Measurements from ENCODE around the gene UCP3.

UCP3 gene

DNA sequence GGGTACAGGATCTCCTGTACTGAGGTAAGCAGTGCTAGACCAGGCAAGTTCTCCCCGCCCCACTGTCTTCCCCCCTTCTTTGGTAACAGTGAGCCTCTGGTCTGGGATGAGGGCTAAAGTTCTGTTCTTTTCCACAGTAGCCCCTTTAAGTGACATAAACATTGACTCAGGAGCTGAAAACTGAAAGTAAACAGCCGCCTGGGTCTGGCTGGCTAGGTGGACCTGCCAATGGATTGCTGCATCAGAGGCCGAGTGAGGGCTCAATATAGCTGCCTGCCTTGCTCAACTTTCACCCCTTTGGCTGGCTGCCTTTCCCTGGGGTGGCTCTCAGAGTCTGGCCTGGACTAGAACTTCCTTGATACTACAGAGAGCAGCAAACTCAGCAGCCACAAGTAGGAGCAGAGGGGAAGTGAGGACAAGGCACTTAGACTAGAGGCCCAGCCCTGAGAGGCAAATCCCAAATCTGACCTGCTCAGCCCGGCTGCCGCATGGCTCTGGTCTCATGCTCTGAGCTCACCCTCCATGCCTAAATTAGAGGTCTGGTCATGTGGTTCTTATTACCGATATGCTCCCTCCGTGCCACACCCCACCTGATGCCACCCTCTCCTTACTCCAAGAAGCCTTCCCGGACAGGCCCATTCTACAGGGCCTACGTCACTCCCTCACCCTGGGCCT lies 9.6 kb upstream of the UCP3 start:
- in situ Hi-C loops (cut with MboI; ENCODE audit: low sequenced_read_pairs) = no loop called here

DNA sequence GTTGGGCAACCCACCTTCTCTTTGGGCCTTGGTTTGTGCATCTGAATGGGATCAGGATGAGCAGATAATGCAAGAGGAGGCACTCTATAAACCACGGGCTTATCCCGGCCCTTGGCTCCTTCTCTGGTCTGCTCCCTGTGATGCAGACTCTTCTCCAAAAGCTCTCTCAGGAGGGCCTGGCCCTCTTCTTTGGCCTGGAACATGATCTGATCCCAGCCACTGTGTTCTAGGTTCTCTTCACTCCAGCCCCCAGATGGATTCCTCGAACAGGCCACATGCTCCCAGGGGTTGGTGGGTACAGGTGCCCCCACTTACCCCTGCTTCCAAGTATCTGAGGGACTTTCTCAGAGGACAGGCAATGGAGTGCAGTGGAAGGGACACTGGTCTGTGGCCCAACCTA lies 8.7 kb upstream of the UCP3 start:
- in situ Hi-C loops (cut with MboI; ENCODE audit: low sequenced_read_pairs) = no loop called here

DNA sequence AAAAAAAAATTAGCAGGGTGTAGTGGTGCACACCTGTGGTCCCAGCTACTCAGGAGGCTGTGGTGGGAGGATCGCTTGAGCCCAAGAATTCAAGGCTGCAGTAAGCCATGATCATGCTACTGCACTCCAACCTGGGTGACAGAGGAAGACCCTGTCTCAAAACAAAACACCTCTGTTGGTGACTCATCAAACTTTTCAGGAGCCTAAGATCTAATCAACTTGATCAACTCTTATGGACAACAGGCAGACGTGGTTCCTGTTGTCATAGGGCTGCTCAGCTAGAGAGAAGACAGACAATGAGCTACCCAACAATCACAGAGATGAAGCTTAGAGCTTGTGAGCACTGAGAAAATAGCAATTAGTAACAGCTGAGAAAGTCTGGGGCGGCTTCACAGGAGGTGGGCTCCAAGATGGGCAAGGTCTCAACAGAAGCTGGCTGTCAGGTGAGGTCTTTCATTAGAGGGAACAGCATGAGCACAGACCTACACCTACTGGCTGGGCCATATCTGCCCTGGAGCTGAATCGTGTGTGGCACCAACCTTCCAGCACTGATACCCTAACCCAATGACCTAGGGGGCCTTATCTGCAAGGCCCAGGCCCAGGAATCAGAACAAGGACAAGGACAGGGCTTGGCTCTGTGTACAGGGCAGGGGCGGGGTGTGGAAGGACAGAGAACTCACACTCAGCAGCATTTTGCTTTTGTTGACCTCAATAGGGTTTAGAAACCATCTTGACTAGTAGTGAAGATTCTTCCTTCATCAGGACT lies 7.2 kb upstream of the UCP3 start:
- in situ Hi-C loops (cut with MboI; ENCODE audit: low sequenced_read_pairs) = no loop called here

DNA sequence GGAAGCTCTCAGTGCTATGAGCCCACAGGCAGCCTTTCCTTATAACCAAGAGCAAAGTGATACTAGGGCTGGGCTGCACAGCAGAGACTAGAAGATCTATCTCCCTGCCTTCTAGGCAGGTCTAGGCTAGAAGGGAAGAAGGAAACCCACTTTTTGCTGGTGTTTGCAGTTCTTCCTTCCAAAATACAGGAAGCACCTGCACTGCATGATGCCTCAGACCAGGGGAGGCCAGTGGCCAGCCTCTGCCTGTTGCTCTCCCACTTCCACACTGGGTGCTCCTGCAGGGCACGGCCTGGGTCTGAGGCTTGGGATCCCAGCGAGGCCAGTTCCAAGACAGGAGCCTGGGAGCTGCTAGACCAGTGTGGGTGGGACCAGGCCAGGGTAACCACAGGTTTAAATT lies 6.0 kb upstream of the UCP3 start:
- in situ Hi-C loops (cut with MboI; ENCODE audit: low sequenced_read_pairs) = no loop called here

DNA sequence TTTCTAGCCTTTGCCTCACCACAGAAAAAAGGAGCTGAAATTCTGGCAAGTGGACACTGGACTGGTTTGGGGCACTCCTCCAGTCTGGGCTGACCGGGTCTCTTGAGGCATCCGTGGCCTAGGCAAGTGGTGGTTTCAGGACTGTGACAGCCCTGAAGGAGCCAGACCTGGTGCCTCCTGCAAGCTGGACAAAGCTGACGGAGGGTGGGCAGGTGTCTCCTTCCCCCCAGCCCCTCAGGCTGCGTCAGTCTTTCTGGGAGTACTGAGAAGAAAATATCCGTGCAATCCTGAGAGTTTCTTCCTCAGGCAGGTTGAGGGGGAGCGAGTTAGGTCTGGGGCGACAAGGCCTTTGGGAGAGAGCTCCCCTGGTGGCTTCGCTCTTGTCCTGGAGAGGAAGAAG lies 4.3 kb upstream of the UCP3 start:
- in situ Hi-C loops (cut with MboI; ENCODE audit: low sequenced_read_pairs) = no loop called here

DNA sequence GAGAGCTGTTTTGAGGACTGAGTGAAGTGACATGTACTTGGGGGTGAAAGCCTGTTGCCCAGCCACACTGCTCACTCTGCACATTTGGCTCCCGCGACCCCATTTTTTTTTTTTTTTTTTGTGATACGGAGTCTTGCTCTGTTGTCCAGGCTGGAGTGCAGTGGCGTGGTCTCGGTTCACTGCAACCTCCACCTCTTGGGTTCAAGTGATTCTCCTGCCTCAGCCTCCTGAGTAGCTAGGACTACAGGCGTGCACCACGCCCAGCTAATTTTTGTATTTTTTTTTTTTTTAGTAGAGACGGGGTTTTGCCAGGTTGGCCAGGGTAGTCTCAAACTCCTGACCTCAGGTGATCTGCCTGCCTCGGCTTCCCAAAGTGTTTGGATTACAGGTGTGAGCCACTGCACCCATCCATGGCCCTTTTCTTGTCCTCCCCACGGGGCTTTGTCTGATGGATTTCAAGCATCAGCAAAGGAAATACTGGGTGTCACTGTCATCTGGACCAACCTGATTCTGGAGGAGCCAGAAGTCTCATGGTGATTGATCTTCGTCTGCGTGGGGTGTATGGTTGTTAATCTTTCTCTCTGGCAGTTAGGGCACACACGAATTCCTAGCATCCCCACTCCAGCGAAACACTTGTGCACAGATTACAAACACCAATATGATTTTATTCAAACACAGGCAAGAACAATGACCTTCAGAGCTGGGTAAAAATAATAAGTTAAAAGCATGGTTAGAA lies 3.4 kb upstream of the UCP3 start:
- in situ Hi-C loops (cut with MboI; ENCODE audit: low sequenced_read_pairs) = no loop called here

DNA sequence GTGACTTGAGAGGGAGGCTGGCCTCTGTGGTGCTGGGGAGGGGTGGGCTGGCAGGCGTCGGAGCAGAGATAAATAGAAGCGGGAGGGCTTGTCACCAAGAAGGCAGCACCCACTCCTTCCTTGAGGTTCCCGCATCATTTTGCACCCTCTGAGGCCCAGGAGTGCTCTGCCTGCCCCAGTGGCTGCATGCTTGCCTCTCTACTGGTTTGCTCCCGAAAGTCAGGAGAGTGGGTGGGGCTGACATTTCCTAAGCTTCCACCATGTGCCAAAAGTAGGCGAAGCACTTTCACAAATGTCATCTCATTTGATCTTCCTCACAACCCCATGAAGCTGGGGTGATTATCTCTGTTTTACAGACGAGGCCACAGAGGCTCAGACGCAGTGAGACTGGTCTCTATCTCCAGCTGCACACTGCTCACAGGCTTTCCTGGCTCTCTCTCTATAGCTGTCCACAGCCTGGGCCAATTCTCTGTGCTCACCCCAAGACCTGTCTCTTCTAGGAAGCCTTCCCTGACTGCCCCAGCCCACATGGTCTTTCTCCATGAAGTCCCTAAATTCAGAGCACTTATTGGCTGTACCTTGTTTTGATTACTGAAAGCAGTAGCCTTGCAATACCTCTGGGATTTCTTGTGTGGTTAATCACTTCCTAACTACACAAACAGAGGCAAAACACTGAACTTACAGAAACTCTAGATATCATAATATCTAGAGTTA lies 2.6 kb upstream of the UCP3 start:
- in situ Hi-C loops (cut with MboI; ENCODE audit: low sequenced_read_pairs) = no loop called here

DNA sequence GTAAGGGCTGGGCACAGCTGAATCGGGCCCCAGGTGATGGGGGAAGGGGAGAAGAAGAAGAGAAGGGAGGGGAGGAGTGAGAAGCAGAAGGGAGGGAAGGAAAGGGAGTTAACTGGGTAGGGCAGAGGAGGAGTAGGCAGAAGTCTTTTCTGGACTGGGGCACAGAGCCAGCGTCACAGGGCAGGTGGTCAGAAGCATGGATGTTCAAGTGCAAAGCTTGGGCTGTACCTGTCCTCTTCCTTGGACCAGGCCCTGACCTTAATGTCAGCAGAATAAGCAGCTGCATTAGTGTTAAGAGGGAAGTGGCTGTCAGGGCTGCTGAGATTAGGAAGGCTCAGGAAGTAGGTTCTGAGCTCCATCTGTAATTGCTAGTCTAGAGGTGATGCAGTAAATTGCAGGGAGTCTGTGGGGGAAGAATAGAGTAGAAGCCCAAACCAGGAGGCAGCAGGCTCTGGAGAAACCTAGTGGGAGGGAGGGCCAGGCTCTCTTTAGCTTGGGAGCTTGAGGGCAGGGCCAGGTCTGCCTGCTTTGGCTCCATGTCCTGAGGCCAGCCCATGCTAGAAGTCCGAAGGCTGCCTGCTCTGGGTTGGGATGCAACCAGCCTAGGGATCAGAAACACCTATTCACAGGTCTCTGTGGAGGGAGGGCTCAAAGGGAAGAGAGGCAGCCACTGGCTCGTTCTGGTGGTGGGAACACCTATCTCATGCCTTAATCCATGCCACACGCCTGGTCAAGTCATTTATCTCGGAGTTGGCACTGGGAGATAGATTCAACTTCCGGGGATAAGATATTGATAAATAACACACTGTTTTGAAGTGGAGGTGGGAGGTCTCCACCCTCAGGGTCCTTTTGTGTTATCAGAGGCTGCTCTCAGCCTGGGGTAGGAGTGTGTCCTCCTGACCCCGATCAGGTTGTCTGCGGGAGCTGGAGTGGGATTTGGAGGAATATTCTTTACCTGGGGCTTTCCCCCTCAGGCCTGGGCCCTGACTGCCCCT lies 1.7 kb upstream of the UCP3 start:
- in situ Hi-C loops (cut with MboI; ENCODE audit: low sequenced_read_pairs) = no loop called here

DNA sequence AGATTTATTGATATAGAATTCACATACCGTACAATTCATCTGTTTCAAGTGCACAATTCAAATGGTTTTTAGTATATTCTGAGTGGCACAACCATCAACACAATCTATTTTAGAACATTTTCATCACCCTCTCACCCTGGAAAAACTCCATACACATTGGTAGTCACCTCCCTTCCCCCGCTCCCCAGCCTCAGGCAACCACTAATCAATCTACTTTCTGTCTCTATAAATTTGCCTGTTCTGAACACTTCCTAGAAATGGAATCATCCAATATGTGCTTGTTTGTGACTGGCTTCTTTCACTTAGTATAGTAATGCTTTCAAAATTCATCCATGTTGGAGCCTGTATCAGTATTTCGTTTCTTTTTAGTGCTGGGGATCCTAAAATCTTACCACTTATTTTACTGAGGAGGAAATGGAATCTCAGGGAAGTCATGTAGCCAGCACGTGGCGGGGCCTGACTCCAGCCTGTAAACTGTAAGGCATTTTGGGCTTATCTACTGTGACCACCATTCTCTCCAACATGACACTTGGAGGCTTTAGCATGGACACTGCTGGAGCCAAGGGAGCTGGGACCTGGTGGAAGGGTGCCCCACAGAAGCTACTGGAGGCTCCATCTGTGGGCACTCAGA lies 905 bp upstream of the UCP3 start:
- in situ Hi-C loops (cut with MboI; ENCODE audit: low sequenced_read_pairs) = no loop called here

DNA sequence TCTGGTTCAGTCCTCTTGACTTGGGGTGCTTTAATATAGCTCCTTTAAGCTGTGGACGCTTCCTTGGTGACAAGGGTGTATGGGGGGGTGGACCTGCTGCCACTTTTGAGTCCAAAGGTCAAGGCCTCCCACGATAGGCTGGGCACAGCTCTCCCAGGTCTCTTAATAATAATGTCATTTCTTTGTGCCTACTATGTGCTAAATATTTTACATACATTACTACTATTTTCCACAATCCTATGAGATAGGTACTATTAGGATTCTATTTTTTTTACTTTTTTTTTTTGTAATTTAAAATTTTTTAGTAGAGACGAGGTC lies 304 bp upstream of the UCP3 start:
- in situ Hi-C loops (cut with MboI; ENCODE audit: low sequenced_read_pairs) = no loop called here

DNA sequence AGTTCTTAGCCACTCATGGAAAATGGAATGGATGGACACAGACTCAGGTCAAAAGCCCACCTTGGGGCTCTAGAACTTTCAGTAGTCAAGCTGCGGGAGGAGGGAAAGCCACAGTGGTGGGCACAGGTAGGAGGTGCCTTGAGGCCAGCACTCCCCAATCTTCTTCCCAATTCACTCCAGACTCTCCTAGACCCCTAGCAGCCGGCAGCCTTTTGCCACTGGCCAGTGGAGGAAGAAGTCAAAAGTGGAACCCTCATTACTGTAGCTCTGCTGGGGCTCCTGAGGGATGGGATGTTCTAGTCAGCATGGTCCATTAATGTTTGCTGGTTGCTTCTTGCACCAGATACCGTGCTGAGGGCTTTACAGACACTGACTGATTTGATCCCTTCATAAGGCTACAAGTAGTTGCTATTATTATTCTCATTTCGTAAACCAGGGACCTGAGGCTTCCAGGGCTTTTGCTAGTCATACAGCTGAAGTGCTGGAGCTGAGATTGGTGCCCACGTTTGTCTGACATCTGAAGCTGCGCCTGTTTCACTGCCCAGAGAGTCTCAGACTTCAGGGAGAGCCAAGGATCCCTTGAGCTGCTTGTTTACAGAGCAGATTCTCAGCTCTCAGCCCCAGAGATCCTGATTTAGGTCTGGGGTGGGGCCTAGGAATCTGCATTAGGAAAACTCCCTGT lies 1.1 kb downstream of the UCP3 start:
- in situ Hi-C loops (cut with MboI; ENCODE audit: low sequenced_read_pairs) = no loop called here

DNA sequence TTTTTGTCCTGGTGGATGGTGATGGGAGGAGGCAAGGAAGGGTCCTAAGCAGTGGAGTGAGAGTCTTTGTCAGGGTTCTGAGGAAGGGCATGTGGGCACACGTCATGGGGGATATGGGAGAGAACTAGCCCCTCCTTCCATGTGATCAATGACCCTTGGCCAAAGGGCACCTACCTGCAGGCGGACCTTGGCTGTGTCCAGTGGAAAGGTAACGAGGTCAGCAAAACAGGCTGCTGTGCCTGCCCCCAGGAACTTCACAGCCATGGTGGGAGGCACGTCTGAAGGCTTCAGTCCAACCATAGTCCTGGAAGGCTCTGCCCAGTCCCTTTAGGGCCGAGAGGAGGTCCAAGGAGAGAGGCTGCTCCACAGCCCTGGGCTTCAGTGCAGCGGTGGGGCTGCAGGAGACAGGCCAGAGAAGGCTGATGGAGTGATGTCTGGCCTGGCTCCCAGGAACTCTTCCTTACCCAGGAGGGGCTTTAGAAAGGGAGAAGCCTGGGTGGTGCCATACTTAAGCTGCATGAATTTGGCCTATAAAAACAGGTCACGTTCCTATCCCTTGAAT lies 2.1 kb downstream of the UCP3 start:
- in situ Hi-C loops (cut with MboI; ENCODE audit: low sequenced_read_pairs) = no loop called here

DNA sequence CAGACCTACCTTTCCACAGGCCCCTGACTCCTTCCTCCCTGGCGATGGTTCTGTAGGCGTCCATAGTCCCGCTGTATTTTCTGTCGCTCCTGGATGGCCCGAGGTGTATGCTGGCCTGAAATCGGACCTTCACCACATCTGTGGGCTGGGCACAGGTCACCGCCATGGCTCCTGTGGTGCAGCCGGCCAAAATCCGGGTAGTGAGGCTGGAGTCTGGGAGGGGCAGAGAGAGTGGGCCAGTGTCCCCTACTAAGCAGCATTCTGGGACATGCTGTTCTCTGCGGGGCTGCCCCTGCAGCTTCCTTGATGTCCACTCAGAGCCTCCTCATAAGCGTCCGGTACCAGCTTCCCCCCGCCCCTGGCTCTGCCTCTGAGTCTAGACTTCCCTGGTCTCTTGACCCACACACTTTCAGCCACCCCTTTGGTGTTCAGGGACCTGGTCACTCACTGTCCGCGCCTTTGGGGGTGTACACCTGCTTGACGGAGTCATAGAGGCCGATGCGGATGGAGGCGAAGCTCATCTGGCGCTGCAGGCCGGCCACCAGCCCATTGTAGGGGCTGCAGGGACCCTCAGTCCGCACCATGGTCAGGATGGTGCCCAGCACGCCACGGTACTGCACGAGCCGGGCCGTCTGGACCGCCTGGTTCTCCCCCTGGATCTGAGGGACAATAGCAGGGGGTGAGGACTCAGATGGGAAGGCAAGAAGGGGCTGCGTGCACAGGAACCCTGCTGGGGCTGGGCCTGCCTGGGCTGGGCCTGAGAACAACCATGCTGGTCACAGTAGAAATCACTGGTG lies 3.0 kb downstream of the UCP3 start:
- in situ Hi-C loops (cut with MboI; ENCODE audit: low sequenced_read_pairs) = no loop called here

DNA sequence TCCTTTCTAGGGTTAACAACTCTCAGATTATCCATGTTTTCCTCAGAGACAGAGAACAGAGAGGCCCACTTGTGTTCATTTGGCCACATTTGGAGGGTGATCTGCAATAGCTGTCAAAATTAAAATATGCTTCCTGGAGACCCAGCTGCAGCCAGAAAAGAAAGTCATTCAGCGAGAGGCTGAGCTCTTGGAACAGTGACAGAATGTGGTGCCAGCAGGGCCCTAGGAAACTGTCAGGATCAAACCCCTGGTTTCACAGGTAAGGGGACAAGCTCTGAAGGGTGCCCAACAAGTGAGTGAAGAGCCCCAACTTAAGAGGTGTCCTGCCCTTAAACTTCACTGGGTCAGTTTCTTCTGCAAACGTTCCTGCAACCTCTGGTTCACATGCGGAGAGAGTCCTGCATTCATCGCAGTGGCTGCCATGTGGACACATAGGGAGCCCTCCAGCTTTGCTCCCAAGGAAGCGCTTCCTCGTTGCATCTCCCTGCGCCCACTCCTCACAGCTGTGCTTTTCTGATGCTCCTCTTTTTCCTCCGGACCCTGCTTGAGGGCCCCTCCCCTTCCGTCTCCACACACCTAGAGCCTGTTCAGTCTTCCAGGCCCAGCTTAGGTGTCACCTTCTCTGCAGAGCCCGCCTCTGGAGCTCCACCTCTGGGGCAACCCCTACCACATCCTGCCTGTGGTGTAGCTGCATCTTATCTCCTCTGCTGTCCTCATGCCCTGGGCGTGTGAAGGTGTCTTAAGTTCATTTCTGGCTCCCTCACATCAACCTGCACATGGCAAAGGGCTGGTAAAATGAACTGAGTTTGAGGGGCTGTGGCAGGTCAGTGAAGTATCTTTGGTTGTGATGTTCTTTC lies 3.9 kb downstream of the UCP3 start:
- in situ Hi-C loops (cut with MboI; ENCODE audit: low sequenced_read_pairs) = no loop called here

DNA sequence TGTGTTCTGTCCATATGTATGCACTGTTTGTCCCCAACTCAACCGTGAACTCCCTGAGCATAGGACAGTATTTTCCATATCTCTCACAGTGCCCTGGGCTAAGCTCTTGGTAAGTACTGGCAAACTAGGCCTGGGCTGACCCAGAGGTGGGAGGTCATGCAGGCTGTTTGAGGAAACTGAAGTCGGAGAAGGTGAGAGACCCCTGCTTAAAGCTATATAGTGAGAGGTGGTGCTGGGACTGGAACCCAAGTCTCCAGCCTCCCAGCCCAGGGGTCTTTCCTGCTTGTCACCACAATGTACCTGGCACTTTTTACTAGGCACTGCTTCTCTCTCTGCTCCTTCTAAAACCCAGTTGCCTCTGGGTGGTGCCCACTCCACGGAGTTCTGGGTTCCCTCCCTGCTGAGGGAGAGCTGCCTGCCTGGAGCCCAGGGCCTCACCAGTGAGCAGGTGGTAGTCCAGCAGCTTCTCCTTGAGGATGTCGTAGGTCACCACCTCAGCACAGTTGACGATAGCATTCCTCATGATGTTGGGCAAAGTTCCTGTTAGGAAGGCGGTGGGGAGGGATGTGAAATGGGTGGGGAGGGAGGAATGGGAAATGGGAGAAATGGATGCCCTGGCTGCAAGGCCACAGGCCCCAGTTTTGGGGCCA lies 4.7 kb downstream of the UCP3 start:
- in situ Hi-C loops (cut with MboI; ENCODE audit: low sequenced_read_pairs) = no loop called here

DNA sequence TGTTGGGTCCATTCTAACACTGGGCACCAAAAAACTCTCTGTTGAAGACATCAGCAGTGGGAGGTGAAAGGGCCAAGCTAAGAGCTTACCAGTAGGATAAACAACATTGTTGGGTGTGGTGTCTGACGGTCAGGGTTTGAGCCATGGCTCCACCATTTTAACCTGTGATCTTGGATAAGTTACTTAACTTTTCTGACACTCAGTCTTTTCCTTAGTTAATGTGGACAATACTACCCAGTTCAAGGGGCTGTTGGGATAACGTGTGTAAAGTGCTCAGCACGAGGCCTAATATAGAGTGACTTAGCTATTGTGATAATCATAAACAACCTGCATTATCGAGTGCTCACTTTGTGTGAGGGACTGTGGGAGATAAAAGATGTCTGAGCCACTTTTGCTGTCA lies 6.1 kb downstream of the UCP3 start:
- in situ Hi-C loops (cut with MboI; ENCODE audit: low sequenced_read_pairs) = no loop called here

DNA sequence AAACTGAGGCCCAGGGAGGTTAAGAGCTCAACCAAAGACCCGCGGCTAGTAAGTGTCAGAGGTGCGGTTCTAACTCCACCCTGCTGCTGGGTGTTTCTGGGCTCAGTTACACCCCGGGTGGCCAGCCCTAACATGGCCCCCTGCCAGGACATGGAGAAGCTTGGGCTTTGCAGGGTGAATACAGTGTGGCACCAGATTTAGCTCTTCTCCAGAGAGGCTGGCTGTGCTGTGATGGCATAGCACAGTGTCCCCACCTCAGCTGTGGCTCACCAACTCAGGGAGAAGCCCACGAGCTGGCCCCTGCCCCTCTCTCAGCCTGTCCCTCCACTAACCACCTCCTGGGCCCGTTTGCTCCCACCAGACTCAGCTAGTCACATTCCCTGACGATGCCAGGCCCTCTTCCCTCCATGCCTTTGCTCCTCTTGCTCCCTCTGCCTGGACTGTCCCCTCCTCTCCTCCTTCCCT lies 7.0 kb downstream of the UCP3 start:
- in situ Hi-C loops (cut with MboI; ENCODE audit: low sequenced_read_pairs) = no loop called here

All from HL-60/S4 treated with phorbol 12-myristate 13-acetate at 8.2 ng/mL for 4 days and 3 days (cell line).